ENCODE data around the gene NEDD4L. TPM values are rescaled to one million over a fixed set of nuclear protein-coding genes. Genes with fewer than 3 reads are reported as not detected.

Gene NEDD4L
- total and polyA plus RNA-seq, 2 donors (not counting 1 experiment from before 2014, with no cell fraction given) = 10.3 to 25.7 TPM

- no peaks in the 10 kb centered on the region for H3K79me2 ChIP-seq (ENCODE audit: control insufficient read depth, insufficient read depth, low read length)
- H3K36me3 ChIP-seq (replicated peaks in 1 of 2; ENCODE audit: control extremely low read depth in 1 of 2, control insufficient read depth in 1 of 2, extremely low read depth in 1 of 2, insufficient read depth in 2 of 2, low read length in 1 of 2) = no peaks in the 10 kb centered on the region
- H3K4me3 Mint-ChIP-seq = no peak overlapping the region
- H3K27me3 ChIP-seq (replicated peaks in 1 of 4; ENCODE audit: control extremely low read depth in 1 of 4, control insufficient read depth in 3 of 4, insufficient read depth in 4 of 4, low read length in 3 of 4) = no peaks in the 10 kb centered on the region
- ChIA-PET POLR2A (no interaction called here), CTCF (no interaction called here)
- no peak overlapping the region for H3K4me2 ChIP-seq (replicated peaks; ENCODE audit: low read depth, low read length, poor library complexity, severe bottlenecking)
- intact Hi-C loops (cut with micrococcal nuclease) = no loop called here
- no peaks in the 10 kb centered on the region for H3K9me3 Mint-ChIP-seq (ENCODE audit: insufficient read depth)
- no peak overlapping the region for H3K27ac Mint-ChIP-seq
- no peak for TF ChIP-seq EZH2 (IDR thresholded peaks at IDR 0.05; ENCODE audit: borderline replicate concordance, insufficient read depth, low read depth, low read length, poor library complexity, severe bottlenecking)
- TF ChIP-seq, protein P1, sequence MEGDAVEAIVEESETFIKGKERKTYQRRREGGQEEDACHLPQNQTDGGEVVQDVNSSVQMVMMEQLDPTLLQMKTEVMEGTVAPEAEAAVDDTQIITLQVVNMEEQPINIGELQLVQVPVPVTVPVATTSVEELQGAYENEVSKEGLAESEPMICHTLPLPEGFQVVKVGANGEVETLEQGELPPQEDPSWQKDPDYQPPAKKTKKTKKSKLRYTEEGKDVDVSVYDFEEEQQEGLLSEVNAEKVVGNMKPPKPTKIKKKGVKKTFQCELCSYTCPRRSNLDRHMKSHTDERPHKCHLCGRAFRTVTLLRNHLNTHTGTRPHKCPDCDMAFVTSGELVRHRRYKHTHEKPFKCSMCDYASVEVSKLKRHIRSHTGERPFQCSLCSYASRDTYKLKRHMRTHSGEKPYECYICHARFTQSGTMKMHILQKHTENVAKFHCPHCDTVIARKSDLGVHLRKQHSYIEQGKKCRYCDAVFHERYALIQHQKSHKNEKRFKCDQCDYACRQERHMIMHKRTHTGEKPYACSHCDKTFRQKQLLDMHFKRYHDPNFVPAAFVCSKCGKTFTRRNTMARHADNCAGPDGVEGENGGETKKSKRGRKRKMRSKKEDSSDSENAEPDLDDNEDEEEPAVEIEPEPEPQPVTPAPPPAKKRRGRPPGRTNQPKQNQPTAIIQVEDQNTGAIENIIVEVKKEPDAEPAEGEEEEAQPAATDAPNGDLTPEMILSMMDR (IDR thresholded peaks at IDR 0.05) = no peak
- WGBS (ENCODE audit: insufficient coverage) = 100% methylated on average over 4 of the region's 5 CpGs
- no peak for DNase-seq
- H2AFZ ChIP-seq (ENCODE audit: insufficient read depth, low read depth, low read length, poor library complexity, severe bottlenecking) = no peak overlapping the region
- H4K20me1 ChIP-seq (ENCODE audit: control insufficient read depth, insufficient read depth, low read length, poor library complexity, severe bottlenecking) = no peaks in the 10 kb centered on the region
- no peak overlapping the region for H3K9ac ChIP-seq (ENCODE audit: low read length)
- no peaks in the 10 kb centered on the region for H3K4me1 Mint-ChIP-seq
- H3K9me3 ChIP-seq (ENCODE audit: control extremely low read depth in 1 of 3, control insufficient read depth in 2 of 3, insufficient read depth in 1 of 3, low read length in 2 of 3) = no peaks in the 10 kb centered on the region
- ATAC-seq (ENCODE audit: low read depth) = no peak
- H3K4me3 ChIP-seq (ENCODE audit: control extremely low read depth in 1 of 5, extremely low read depth in 1 of 5, insufficient read depth in 1 of 5, low read depth in 2 of 5, low read length in 4 of 5) = no peak overlapping the region
- H3K27ac ChIP-seq (ENCODE audit: low read length in 2 of 2) = no peak overlapping the region
- H3K27me3 Mint-ChIP-seq = no peaks in the 10 kb centered on the region
- no peaks in the 10 kb centered on the region for H3K4me1 ChIP-seq (ENCODE audit: control insufficient read depth in 2 of 2, insufficient read depth in 2 of 2, low read length in 2 of 2)
Measured at GRCh38 chr18:58361212-58361611, 317.2 kb downstream of the NEDD4L start.

- Histone ChIP-seq H3K4me2 (replicated peaks; ENCODE audit: low read depth, low read length, poor library complexity, severe bottlenecking) (no peak overlapping the region), H4K20me1 (ENCODE audit: control insufficient read depth, insufficient read depth, low read length, poor library complexity, severe bottlenecking) (no peaks in the 10 kb centered on the region), H3K4me1 (ENCODE audit: control insufficient read depth in 2 of 2, insufficient read depth in 2 of 2, low read length in 2 of 2) (no peaks in the 10 kb centered on the region), H3K79me2 (ENCODE audit: control insufficient read depth, insufficient read depth, low read length) (no peaks in the 10 kb centered on the region), H3K27ac (ENCODE audit: low read length in 2 of 2) (no peak overlapping the region), H3K27me3 (replicated peaks in 1 of 4; ENCODE audit: control extremely low read depth in 1 of 4, control insufficient read depth in 3 of 4, insufficient read depth in 4 of 4, low read length in 3 of 4) (no peaks in the 10 kb centered on the region), H3K9ac (ENCODE audit: low read length) (no peak overlapping the region), H2AFZ (ENCODE audit: insufficient read depth, low read depth, low read length, poor library complexity, severe bottlenecking) (no peak overlapping the region), H3K4me3 (ENCODE audit: control extremely low read depth in 1 of 5, extremely low read depth in 1 of 5, insufficient read depth in 1 of 5, low read depth in 2 of 5, low read length in 4 of 5) (no peak overlapping the region), H3K36me3 (replicated peaks in 1 of 2; ENCODE audit: control extremely low read depth in 1 of 2, control insufficient read depth in 1 of 2, extremely low read depth in 1 of 2, insufficient read depth in 2 of 2, low read length in 1 of 2) (no peaks in the 10 kb centered on the region), H3K9me3 (ENCODE audit: control extremely low read depth in 1 of 3, control insufficient read depth in 2 of 3, insufficient read depth in 1 of 3, low read length in 2 of 3) (no peaks in the 10 kb centered on the region)
- ATAC-seq (ENCODE audit: low read depth) = no peak
- Mint-ChIP-seq H3K4me1 (no peaks in the 10 kb centered on the region), H3K4me3 (no peak overlapping the region), H3K27ac (no peak overlapping the region), H3K9me3 (ENCODE audit: insufficient read depth) (no peaks in the 10 kb centered on the region), H3K27me3 (no peaks in the 10 kb centered on the region)
- intact Hi-C loops (cut with micrococcal nuclease) = no loop called here
- POLR2A ChIA-PET = no interaction called here
- TF ChIP-seq, protein P1 (IDR thresholded peaks at IDR 0.05) = no peak
- no peak for TF ChIP-seq EZH2 (IDR thresholded peaks at IDR 0.05; ENCODE audit: borderline replicate concordance, insufficient read depth, low read depth, low read length, poor library complexity, severe bottlenecking)
- CTCF ChIA-PET = no interaction called here
- WGBS (ENCODE audit: insufficient coverage) = no CpG with 5 or more reads among the region's 8 CpGs
- no peak for DNase-seq
Measured at GRCh38 chr18:58362027-58362575, 318.1 kb downstream of the NEDD4L start.

Measured in B cell (primary cell).